ENCODE data around the gene NTRK2. TPM values are rescaled to one million over a fixed set of nuclear protein-coding genes. Genes with fewer than 3 reads are reported as not detected.

Gene NTRK2
- total RNA-seq, 1 donor from 2014 or later, result 0.02 TPM

- peak overlapping the region; percentile 66 for H3K4me2 ChIP-seq
- H3K27ac Mint-ChIP-seq, result peak overlapping the region; percentile 76
- H3K27ac ChIP-seq, result no peak overlapping the region
- H3K36me3 ChIP-seq, result no peaks in the 10 kb centered on the region
- H3K27me3 Mint-ChIP-seq (ENCODE audit: insufficient read depth, low read depth), result peaks cover 11% of the 10 kb centered on the region
- H2AFZ ChIP-seq (replicated peaks), result no peak overlapping the region
- no peak overlapping the region for H3K4me3 Mint-ChIP-seq
- H3K9me3 Mint-ChIP-seq, result no peaks in the 10 kb centered on the region
- no peaks in the 10 kb centered on the region for H3K79me2 ChIP-seq (ENCODE audit: low read depth)
- H3K4me1 ChIP-seq, result peaks cover 48% of the 10 kb centered on the region
- no peaks in the 10 kb centered on the region for H3K27me3 ChIP-seq
- H3K9ac ChIP-seq, result no peak overlapping the region
- H4K20me1 ChIP-seq (ENCODE audit: low read depth), result no peaks in the 10 kb centered on the region
- TF ChIP-seq EZH2phosphoT487 (IDR thresholded peaks at IDR 0.05) (no peak), EZH2 (IDR thresholded peaks at IDR 0.05) (no peak), CTCF (IDR thresholded peaks at IDR 0.05) (no peak)
- H3F3A ChIP-seq (ENCODE audit: low read depth), result peaks cover 34% of the 10 kb centered on the region
- DNase-seq (ENCODE audit: low spot score), result no peak
- no peaks in the 10 kb centered on the region for H3K9me3 ChIP-seq (ENCODE audit: low read depth)
- H3K4me1 Mint-ChIP-seq, result peaks cover 62% of the 10 kb centered on the region
- H3K4me3 ChIP-seq, result no peak overlapping the region
- H3K36me3 Mint-ChIP-seq, result peaks cover 5% of the 10 kb centered on the region
Observed at GRCh38 chr9:84850830-84851392, 181.4 kb downstream of the NTRK2 start.

GRCh38 chr9:84851935-84852585 lies 182.5 kb downstream of the NTRK2 start:
- Histone ChIP-seq H3K4me3 (peak overlapping the region; percentile 13), H3K4me2 (peak overlapping the region; percentile 66), H3K9me3 (ENCODE audit: low read depth) (no peaks in the 10 kb centered on the region), H3F3A (ENCODE audit: low read depth) (peaks cover 34% of the 10 kb centered on the region), H3K27ac (peak overlapping the region; percentile 77), H3K27me3 (no peaks in the 10 kb centered on the region), H4K20me1 (ENCODE audit: low read depth) (no peaks in the 10 kb centered on the region), H3K36me3 (no peaks in the 10 kb centered on the region), H3K9ac (no peak overlapping the region), H3K79me2 (ENCODE audit: low read depth) (no peaks in the 10 kb centered on the region), H2AFZ (replicated peaks) (no peak overlapping the region), H3K4me1 (peaks cover 37% of the 10 kb centered on the region)
- no peaks in the 10 kb centered on the region for H3K9me3 Mint-ChIP-seq
- H3K4me3 Mint-ChIP-seq, result no peak overlapping the region
- H3K27me3 Mint-ChIP-seq (ENCODE audit: insufficient read depth, low read depth), result peaks cover 10% of the 10 kb centered on the region
- H3K36me3 Mint-ChIP-seq, result peaks cover 5% of the 10 kb centered on the region
- peaks cover 54% of the 10 kb centered on the region for H3K4me1 Mint-ChIP-seq
- TF ChIP-seq EZH2phosphoT487 (IDR thresholded peaks at IDR 0.05) (no peak), CTCF (IDR thresholded peaks at IDR 0.05) (no peak), EZH2 (IDR thresholded peaks at IDR 0.05) (no peak)
- peak; percentile 87 for DNase-seq (ENCODE audit: low spot score)
- peak overlapping the region; percentile 96 for H3K27ac Mint-ChIP-seq

- peaks cover 5% of the 10 kb centered on the region for H3K36me3 Mint-ChIP-seq
- H3K4me3 ChIP-seq, result no peak overlapping the region
Observed at GRCh38 chr9:84852617-84853301, 183.2 kb downstream of the NTRK2 start.

More at GRCh38 chr9:84852617-84853301, 183.2 kb downstream of the NTRK2 start:
- no peak overlapping the region for H3K9ac ChIP-seq
- H3K36me3 ChIP-seq, result no peaks in the 10 kb centered on the region
- H3K9me3 Mint-ChIP-seq, result no peaks in the 10 kb centered on the region
- peak overlapping the region; percentile 77 for H3K27ac ChIP-seq
- peak overlapping the region; percentile 66 for H3K4me2 ChIP-seq
- no peak for TF ChIP-seq EZH2 (IDR thresholded peaks at IDR 0.05)
- no peak for TF ChIP-seq EZH2phosphoT487 (IDR thresholded peaks at IDR 0.05)
- no peak for TF ChIP-seq CTCF (IDR thresholded peaks at IDR 0.05)
- H3F3A ChIP-seq (ENCODE audit: low read depth), result peaks cover 34% of the 10 kb centered on the region
- no peak overlapping the region for H3K4me3 Mint-ChIP-seq
- peaks cover 35% of the 10 kb centered on the region for H3K4me1 ChIP-seq
- no peaks in the 10 kb centered on the region for H3K79me2 ChIP-seq (ENCODE audit: low read depth)
- no peaks in the 10 kb centered on the region for H3K9me3 ChIP-seq (ENCODE audit: low read depth)
- H3K4me1 Mint-ChIP-seq, result peaks cover 49% of the 10 kb centered on the region
- no peak for DNase-seq (ENCODE audit: low spot score)
- H4K20me1 ChIP-seq (ENCODE audit: low read depth), result no peaks in the 10 kb centered on the region
- H3K27ac Mint-ChIP-seq, result peak overlapping the region; percentile 84
- peaks cover 10% of the 10 kb centered on the region for H3K27me3 Mint-ChIP-seq (ENCODE audit: insufficient read depth, low read depth)
- H2AFZ ChIP-seq (replicated peaks), result no peak overlapping the region
- no peaks in the 10 kb centered on the region for H3K27me3 ChIP-seq

Measured in neural progenitor cell (in vitro differentiated cells).